Measurements from ENCODE around the gene MACROD2.

MACROD2 gene

DNA sequence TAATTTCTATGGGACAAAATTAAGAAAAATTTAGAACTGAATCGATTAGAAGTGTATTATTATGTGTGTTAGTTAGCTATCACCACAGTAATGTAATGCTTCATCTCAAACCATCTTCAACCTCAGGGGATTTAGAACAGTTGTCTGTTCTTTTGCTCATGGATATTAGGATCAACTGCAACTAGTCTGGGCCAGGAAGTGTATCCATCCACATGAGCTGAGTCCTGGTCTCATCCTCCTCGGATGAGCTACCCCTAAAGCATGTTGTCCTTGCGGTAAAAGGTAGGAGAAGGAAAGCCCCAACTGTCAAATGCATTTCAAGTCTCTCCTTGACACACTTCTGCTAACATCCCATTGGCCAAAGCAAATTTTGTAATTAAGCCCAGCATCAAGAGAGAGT is 2040.3 kb downstream of the MACROD2 start:
- no peaks in the 10 kb centered on the region for H3K27me3 ChIP-seq (ENCODE audit: control insufficient read depth, insufficient read depth, low read length)
- H3K4me2 ChIP-seq (ENCODE audit: low read length): no peak overlapping the region
- no peaks in the 10 kb centered on the region for H3K9me3 ChIP-seq (replicated peaks; ENCODE audit: low read length)
- no peak overlapping the region for H3K4me3 ChIP-seq (ENCODE audit: low read length)
- no peaks in the 10 kb centered on the region for H3K36me3 ChIP-seq (ENCODE audit: insufficient read depth, low read length)
- H3K9ac ChIP-seq (ENCODE audit: low read depth, low read length): no peak overlapping the region
- no peaks in the 10 kb centered on the region for H3K4me1 ChIP-seq (ENCODE audit: control insufficient read depth, insufficient read depth, low read length)

DNA sequence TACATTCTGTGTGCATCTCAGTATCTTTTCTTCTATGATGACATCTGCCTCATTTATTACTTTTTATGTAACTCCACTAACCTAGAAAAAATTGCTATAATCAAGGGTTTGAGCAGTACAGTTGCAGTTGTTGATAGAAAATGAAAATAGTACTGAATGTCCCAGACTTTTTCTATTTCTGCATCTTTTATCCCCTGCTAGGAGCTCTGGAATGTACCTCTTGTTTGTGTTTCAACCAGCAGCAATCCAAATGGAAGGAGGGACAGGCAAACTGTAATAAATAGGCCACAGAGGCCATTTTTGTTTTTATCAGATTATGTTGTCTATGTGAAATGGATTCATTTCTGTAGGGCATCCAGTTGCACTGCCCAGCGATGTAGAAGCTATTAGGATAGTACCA is 2041.0 kb downstream of the MACROD2 start:
- H3K4me3 ChIP-seq (ENCODE audit: low read length): no peak overlapping the region
- no peak overlapping the region for H3K9ac ChIP-seq (ENCODE audit: low read depth, low read length)
- no peaks in the 10 kb centered on the region for H3K27me3 ChIP-seq (ENCODE audit: control insufficient read depth, insufficient read depth, low read length)
- no peaks in the 10 kb centered on the region for H3K36me3 ChIP-seq (ENCODE audit: insufficient read depth, low read length)
- no peaks in the 10 kb centered on the region for H3K9me3 ChIP-seq (replicated peaks; ENCODE audit: low read length)
- H3K4me1 ChIP-seq (ENCODE audit: control insufficient read depth, insufficient read depth, low read length): no peaks in the 10 kb centered on the region
- no peak overlapping the region for H3K4me2 ChIP-seq (ENCODE audit: low read length)

DNA sequence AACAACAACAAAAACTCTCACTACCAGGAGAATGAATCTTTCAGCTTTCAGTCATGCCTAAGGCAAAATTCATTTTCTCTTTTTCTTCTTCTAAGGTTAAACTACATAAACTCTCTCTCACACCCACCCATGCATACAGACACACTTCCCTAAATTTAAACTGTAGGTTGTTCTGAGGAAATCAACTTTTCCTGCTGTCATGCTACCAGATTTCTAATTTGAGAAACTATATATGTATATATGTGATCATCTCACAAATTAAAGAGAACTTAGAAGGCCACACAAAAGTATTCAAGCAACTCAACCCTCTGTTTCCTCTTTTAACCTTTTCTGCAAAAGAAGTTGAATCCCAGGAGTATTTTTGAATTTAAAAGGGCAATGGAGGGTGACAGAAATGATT is 2045.4 kb downstream of the MACROD2 start:
- Histone ChIP-seq H3K4me1 (ENCODE audit: control insufficient read depth, insufficient read depth, low read length) (no peaks in the 10 kb centered on the region), H3K9me3 (replicated peaks; ENCODE audit: low read length) (no peaks in the 10 kb centered on the region), H3K9ac (ENCODE audit: low read depth, low read length) (no peak overlapping the region), H3K4me3 (ENCODE audit: low read length) (no peak overlapping the region), H3K36me3 (ENCODE audit: insufficient read depth, low read length) (no peaks in the 10 kb centered on the region), H3K4me2 (ENCODE audit: low read length) (no peak overlapping the region), H3K27me3 (ENCODE audit: control insufficient read depth, insufficient read depth, low read length) (no peaks in the 10 kb centered on the region)

DNA sequence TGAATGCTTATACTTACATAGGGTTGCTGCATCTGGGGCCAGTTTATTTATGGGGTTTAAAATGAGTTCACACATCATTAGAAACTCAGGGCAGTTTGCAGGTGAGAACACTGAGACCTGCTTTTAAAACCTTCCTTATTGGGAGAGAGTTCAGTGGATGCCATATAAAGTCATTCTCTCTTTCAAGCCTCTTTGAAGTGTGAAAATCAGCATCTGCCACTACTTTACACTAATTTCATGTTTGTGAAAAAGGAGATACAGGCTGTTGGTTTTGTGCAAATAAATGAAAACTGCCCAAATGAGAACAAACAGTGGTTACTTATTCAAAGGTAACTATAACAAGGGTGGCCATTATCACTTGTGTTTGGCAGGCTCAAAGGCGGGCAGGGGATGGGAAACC is 2047.4 kb downstream of the MACROD2 start:
- H3K27me3 ChIP-seq (ENCODE audit: control insufficient read depth, insufficient read depth, low read length): no peaks in the 10 kb centered on the region
- H3K4me1 ChIP-seq (ENCODE audit: control insufficient read depth, insufficient read depth, low read length): no peaks in the 10 kb centered on the region
- no peak overlapping the region for H3K4me2 ChIP-seq (ENCODE audit: low read length)
- H3K4me3 ChIP-seq (ENCODE audit: low read length): no peak overlapping the region
- H3K9me3 ChIP-seq (replicated peaks; ENCODE audit: low read length): no peaks in the 10 kb centered on the region
- no peaks in the 10 kb centered on the region for H3K36me3 ChIP-seq (ENCODE audit: insufficient read depth, low read length)
- no peak overlapping the region for H3K9ac ChIP-seq (ENCODE audit: low read depth, low read length)

DNA sequence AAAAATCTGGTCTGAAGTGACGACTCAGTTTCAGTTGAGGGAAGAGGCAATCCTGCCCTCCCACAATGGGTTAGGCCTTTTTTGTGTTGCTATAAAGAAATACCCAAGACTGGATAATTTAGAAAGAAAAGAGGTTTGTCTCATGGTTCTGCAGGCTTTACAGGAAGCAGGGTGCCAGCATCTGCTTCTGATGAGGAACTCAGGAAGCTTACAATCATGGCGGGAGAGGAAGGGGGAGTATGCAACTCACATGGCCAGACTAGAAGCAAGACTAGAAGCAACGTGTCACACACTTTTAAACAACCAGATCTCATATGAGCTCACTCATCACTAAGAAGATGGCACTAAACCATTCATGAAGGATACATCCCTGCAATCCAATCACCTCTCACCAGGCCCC is 2048.6 kb downstream of the MACROD2 start:
- Histone ChIP-seq H3K4me3 (ENCODE audit: low read length) (no peak overlapping the region), H3K9me3 (replicated peaks; ENCODE audit: low read length) (no peaks in the 10 kb centered on the region), H3K4me2 (ENCODE audit: low read length) (no peak overlapping the region), H3K27me3 (ENCODE audit: control insufficient read depth, insufficient read depth, low read length) (no peaks in the 10 kb centered on the region), H3K9ac (ENCODE audit: low read depth, low read length) (no peak overlapping the region), H3K4me1 (ENCODE audit: control insufficient read depth, insufficient read depth, low read length) (no peaks in the 10 kb centered on the region), H3K36me3 (ENCODE audit: insufficient read depth, low read length) (no peaks in the 10 kb centered on the region)

DNA sequence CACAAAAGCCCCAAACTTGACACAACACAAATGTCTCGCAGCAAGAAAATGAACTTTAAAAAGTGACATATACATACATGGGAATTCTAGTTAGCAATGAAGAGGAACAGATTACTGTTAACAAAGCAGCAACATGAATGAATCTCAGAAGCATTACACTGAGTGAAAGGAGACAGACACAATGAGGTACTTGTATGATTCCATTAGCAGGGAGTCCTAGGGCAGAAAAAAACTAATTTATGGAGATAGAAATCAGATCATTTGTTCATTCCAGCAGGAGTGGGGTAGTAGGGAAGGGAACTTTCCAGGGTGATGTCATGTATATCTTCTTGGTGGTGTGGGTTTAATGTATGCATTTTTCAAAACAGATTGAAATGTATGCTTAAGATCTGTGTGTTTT is 2053.6 kb downstream of the MACROD2 start:
- no peak overlapping the region for H3K4me2 ChIP-seq (ENCODE audit: low read length)
- H3K9ac ChIP-seq (ENCODE audit: low read depth, low read length): no peak overlapping the region
- no peaks in the 10 kb centered on the region for H3K4me1 ChIP-seq (ENCODE audit: control insufficient read depth, insufficient read depth, low read length)
- H3K4me3 ChIP-seq (ENCODE audit: low read length): no peak overlapping the region
- no peaks in the 10 kb centered on the region for H3K9me3 ChIP-seq (replicated peaks; ENCODE audit: low read length)
- no peaks in the 10 kb centered on the region for H3K36me3 ChIP-seq (ENCODE audit: insufficient read depth, low read length)
- H3K27me3 ChIP-seq (ENCODE audit: control insufficient read depth, insufficient read depth, low read length): no peaks in the 10 kb centered on the region

DNA sequence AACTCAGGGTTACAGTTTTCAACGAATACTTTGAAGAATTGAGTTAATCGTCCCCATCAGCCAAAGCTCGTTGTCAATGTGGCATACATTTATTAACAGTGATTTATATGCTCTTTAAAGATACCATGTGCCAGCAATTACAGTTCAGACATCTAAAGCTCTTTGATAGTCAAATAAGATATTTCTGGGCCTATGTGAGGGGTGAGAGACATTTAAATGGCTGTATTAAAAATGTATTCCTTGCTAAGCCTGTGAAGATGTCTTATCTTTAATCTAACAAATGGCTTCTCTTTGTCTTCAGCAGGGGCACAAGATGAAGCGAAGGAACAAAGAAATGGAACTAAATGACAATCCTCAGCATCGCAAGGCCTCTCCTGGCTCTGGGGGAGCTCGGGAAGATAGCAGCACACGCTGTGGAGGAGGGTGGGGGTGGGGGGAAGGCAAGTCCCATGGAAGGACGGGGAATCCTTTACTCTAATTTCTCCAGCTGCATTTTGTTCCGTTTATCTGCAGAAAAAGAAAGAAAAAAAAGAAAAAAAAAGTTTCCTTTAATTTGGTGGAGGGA is 2054.3 kb downstream of the MACROD2 start:
- H3K9ac ChIP-seq (ENCODE audit: low read depth, low read length): no peak overlapping the region

DNA sequence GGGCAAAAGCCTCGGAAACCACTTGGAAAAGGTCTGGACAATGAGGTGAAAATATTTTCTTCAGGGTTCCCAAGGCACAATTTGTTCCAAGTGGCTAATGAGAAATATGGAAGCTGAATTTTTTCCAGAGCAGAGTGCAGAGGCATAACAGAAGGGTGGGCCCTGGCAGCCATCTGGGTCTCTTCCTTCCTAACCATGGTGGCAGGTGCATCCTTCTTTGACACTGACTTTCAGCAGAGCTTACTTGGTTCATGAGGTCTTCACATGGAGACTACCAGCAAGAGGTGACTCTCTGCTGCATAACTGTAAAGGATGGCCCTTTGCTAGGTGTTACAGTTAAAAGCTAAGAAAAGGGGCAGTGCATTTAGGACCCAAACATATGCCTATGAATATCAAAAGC is 2055.1 kb downstream of the MACROD2 start:
- Histone ChIP-seq H3K4me1 (ENCODE audit: control insufficient read depth, insufficient read depth, low read length) (no peaks in the 10 kb centered on the region), H3K27me3 (ENCODE audit: control insufficient read depth, insufficient read depth, low read length) (no peaks in the 10 kb centered on the region), H3K4me3 (ENCODE audit: low read length) (no peak overlapping the region), H3K36me3 (ENCODE audit: insufficient read depth, low read length) (no peaks in the 10 kb centered on the region), H3K9me3 (replicated peaks; ENCODE audit: low read length) (no peaks in the 10 kb centered on the region), H3K9ac (ENCODE audit: low read depth, low read length) (no peak overlapping the region), H3K4me2 (ENCODE audit: low read length) (no peak overlapping the region)

More for the DNA sequence above, 2054.3 kb downstream of the MACROD2 start:
- Histone ChIP-seq H3K4me1 (ENCODE audit: control insufficient read depth, insufficient read depth, low read length) (no peaks in the 10 kb centered on the region), H3K9me3 (replicated peaks; ENCODE audit: low read length) (no peaks in the 10 kb centered on the region), H3K4me3 (ENCODE audit: low read length) (no peak overlapping the region), H3K36me3 (ENCODE audit: insufficient read depth, low read length) (no peaks in the 10 kb centered on the region), H3K4me2 (ENCODE audit: low read length) (no peak overlapping the region), H3K27me3 (ENCODE audit: control insufficient read depth, insufficient read depth, low read length) (no peaks in the 10 kb centered on the region)

DNA sequence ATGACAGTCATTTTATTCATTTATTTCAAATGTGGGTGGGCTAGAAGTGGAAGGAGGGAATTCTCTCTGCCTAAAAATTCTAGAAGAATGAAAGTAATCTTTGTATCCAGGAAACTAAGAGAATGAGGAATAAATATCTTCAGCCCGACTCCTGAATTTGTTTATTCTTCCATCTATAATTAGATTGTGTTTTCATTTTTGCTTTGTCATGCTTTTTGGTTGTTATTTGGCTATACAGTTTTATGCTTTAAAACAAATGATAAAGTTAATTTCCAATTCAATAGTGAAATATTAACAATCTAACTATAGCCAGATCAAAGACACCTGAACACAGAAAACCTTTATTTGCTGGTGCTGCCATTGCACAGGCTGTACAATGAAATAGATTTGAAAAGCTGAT is 2056.7 kb downstream of the MACROD2 start:
- Histone ChIP-seq H3K9me3 (replicated peaks; ENCODE audit: low read length) (no peaks in the 10 kb centered on the region), H3K36me3 (ENCODE audit: insufficient read depth, low read length) (no peaks in the 10 kb centered on the region), H3K4me1 (ENCODE audit: control insufficient read depth, insufficient read depth, low read length) (no peaks in the 10 kb centered on the region)

DNA sequence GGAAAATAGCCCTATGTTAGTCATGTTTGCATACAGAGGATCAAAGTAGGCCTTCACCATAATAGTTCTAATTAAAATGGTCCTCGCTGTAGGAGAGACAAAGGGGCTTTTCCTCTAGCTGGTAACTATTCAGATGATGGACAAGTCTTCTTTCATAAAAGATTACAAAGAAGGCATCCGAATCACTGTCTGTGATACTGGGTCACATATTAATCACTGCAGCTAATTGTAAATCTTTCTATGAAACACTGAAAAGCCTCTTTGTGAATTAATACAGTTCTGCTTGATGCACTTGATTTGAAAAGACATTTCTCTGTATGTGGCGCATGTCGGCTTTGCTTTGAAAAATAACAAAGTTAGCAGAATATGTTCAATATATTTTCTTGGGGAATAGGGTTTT is 2057.1 kb downstream of the MACROD2 start:
- Histone ChIP-seq H3K9ac (ENCODE audit: low read depth, low read length) (no peak overlapping the region), H3K36me3 (ENCODE audit: insufficient read depth, low read length) (no peaks in the 10 kb centered on the region), H3K4me3 (ENCODE audit: low read length) (no peak overlapping the region), H3K4me1 (ENCODE audit: control insufficient read depth, insufficient read depth, low read length) (no peaks in the 10 kb centered on the region), H3K27me3 (ENCODE audit: control insufficient read depth, insufficient read depth, low read length) (no peaks in the 10 kb centered on the region), H3K4me2 (ENCODE audit: low read length) (no peak overlapping the region), H3K9me3 (replicated peaks; ENCODE audit: low read length) (no peaks in the 10 kb centered on the region)

More for the DNA sequence above, 2056.7 kb downstream of the MACROD2 start:
- H3K4me2 ChIP-seq (ENCODE audit: low read length): no peak overlapping the region
- H3K4me3 ChIP-seq (ENCODE audit: low read length): no peak overlapping the region
- H3K27me3 ChIP-seq (ENCODE audit: control insufficient read depth, insufficient read depth, low read length): no peaks in the 10 kb centered on the region
- no peak overlapping the region for H3K9ac ChIP-seq (ENCODE audit: low read depth, low read length)

DNA sequence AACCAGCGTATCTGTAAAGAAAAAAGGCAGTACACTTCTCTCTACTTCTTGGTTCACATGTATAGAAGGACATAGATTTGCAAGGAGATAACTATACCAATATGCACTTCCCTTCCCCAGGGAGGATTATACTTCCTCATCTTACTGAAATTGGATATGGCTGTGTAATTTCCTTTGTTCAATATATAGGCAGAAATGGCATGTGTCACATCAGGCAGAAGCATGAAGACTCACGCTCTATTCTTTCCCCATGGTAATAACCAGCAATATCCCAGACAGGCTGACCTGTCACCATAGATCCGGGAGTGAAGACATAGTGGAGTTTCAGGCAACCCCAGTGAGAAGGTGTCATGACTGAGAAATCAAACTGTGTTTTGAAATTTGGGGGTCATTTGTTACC is 2059.7 kb downstream of the MACROD2 start:
- no peaks in the 10 kb centered on the region for H3K9me3 ChIP-seq (replicated peaks; ENCODE audit: low read length)
- H3K27me3 ChIP-seq (ENCODE audit: control insufficient read depth, insufficient read depth, low read length): no peaks in the 10 kb centered on the region
- no peaks in the 10 kb centered on the region for H3K36me3 ChIP-seq (ENCODE audit: insufficient read depth, low read length)
- H3K4me3 ChIP-seq (ENCODE audit: low read length): no peak overlapping the region
- no peak overlapping the region for H3K9ac ChIP-seq (ENCODE audit: low read depth, low read length)
- no peaks in the 10 kb centered on the region for H3K4me1 ChIP-seq (ENCODE audit: control insufficient read depth, insufficient read depth, low read length)
- H3K4me2 ChIP-seq (ENCODE audit: low read length): no peak overlapping the region

DNA sequence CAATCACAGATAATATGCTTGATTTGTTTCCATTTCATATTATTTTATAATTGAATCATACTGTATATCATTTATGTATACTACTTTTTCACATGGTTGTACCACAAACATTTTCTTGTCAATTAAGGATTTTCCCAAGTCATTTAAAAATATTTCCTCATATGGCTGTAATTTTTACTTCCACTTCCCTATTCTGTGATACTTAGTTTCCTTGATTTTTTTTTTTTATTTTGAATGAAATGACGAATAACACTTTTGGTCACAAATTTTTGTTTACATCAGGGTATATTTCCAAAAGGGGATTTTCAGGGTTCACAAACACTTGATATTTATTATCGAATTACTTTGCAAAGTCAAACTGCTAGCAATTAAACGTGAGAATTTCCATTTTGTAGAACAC is 2062.3 kb downstream of the MACROD2 start:
- Histone ChIP-seq H3K9me3 (replicated peaks; ENCODE audit: low read length) (no peaks in the 10 kb centered on the region), H3K9ac (ENCODE audit: low read depth, low read length) (no peak overlapping the region), H3K4me2 (ENCODE audit: low read length) (no peak overlapping the region), H3K4me3 (ENCODE audit: low read length) (no peak overlapping the region), H3K27me3 (ENCODE audit: control insufficient read depth, insufficient read depth, low read length) (no peaks in the 10 kb centered on the region), H3K4me1 (ENCODE audit: control insufficient read depth, insufficient read depth, low read length) (no peaks in the 10 kb centered on the region), H3K36me3 (ENCODE audit: insufficient read depth, low read length) (no peaks in the 10 kb centered on the region)

Data from skeletal muscle satellite cell (primary cell).